Muscle layer of duodenum (tissue), 2 donors: Measurements from ENCODE around the gene JAML.

Experiments
- H3K27ac ChIP-seq: one replicate; pipeline ENCODE4 v1.7.0; 2013; ENCODE audit warnings: mild to moderate bottlenecking, low read length
- H3K27me3 ChIP-seq: one replicate; pipeline ENCODE4 v1.7.0; 2013; ENCODE audit warnings: low read depth, mild to moderate bottlenecking, control low read depth, low read length
- H3K36me3 ChIP-seq, 2 donors: one replicate each; pipeline ENCODE4 v1.7.0; 2013; ENCODE audit warnings: low read length in 2 of 2, control low read depth in 1 of 2, mild to moderate bottlenecking in 1 of 2; ENCODE audit not compliant: insufficient read depth in 2 of 2, control insufficient read depth in 1 of 2
- H3K4me1 ChIP-seq, 2 donors: one replicate each; pipeline ENCODE4 v1.7.0; 2013; ENCODE audit warnings: low read length in 2 of 2, mild to moderate bottlenecking in 2 of 2, control low read depth in 1 of 2, moderate library complexity in 1 of 2; ENCODE audit not compliant: insufficient read depth in 2 of 2, control insufficient read depth in 1 of 2
- H3K4me3 ChIP-seq, 2 donors: one replicate each; pipeline ENCODE4 v1.7.0; 2013; ENCODE audit warnings: low read length in 2 of 2, low read depth in 1 of 2, mild to moderate bottlenecking in 1 of 2
- H3K9me3 ChIP-seq, 2 donors: one replicate each; pipeline ENCODE4 v1.7.0; 2013; ENCODE audit warnings: low read length in 2 of 2, control low read depth in 1 of 2, mild to moderate bottlenecking in 1 of 2; ENCODE audit not compliant: control insufficient read depth in 1 of 2
- donor health status: healthy.

JAML gene

GRCh38 chr11:118252688-118253087 is 27.9 kb upstream of the JAML start:
- Histone ChIP-seq H3K27ac (peak overlapping the region; percentile 96), H3K4me3 (peak overlapping the region; percentile 92 to 95), H3K4me1 (peaks cover 4 to 8% of the 10 kb centered on the region in 2 donors), H3K27me3 (no peaks in the 10 kb centered on the region), H3K36me3 (no peaks in the 10 kb centered on the region), H3K9me3 (no peaks in the 10 kb centered on the region)

- Histone ChIP-seq H3K4me3 (peak within 1 kb of the TSS; percentile 92 to 95), H3K27me3 (no peaks in the 10 kb centered on the region), H3K9me3 (no peaks in the 10 kb centered on the region), H3K27ac (peak within 1 kb of the TSS; percentile 96), H3K36me3 (no peaks in the 10 kb centered on the region), H3K4me1 (peaks cover 4 to 8% of the 10 kb centered on the region in 2 donors)
These were observed 27.2 kb upstream of the JAML start, which contains the start of gene MPZL3 for GRCh38 chr11:118251858-118252652. TSS of gene MPZL3 (minus strand) at chr11:118252365. CDS start at chr11:118252294, 71 bp downstream.

GRCh38 chr11:118247041-118247440 is 22.2 kb upstream of the JAML start:
- Histone ChIP-seq H3K27me3 (no peaks in the 10 kb centered on the region), H3K4me3 (no peak overlapping the region), H3K27ac (no peak overlapping the region), H3K36me3 (no peaks in the 10 kb centered on the region), H3K9me3 (no peaks in the 10 kb centered on the region), H3K4me1 (no peaks in the 10 kb centered on the region)

GRCh38 chr11:118245936-118246562 is 21.2 kb upstream of the JAML start:
- no peak overlapping the region for H3K4me3 ChIP-seq
- no peaks in the 10 kb centered on the region for H3K36me3 ChIP-seq
- H3K4me1 ChIP-seq: no peaks in the 10 kb centered on the region
- H3K9me3 ChIP-seq: no peaks in the 10 kb centered on the region
- no peaks in the 10 kb centered on the region for H3K27me3 ChIP-seq
- no peak overlapping the region for H3K27ac ChIP-seq

- Histone ChIP-seq H3K9me3 (no peaks in the 10 kb centered on the region), H3K36me3 (no peaks in the 10 kb centered on the region), H3K27me3 (no peaks in the 10 kb centered on the region), H3K4me3 (no peak overlapping the region), H3K27ac (no peak overlapping the region), H3K4me1 (no peaks in the 10 kb centered on the region)
These were observed 19.4 kb upstream of the JAML start for GRCh38 chr11:118243993-118244762.

GRCh38 chr11:118243161-118243560 is 18.4 kb upstream of the JAML start:
- Histone ChIP-seq H3K9me3 (no peaks in the 10 kb centered on the region), H3K27me3 (no peaks in the 10 kb centered on the region), H3K4me1 (no peaks in the 10 kb centered on the region), H3K27ac (no peak overlapping the region), H3K36me3 (no peaks in the 10 kb centered on the region), H3K4me3 (no peak overlapping the region)

- H3K27me3 ChIP-seq: no peaks in the 10 kb centered on the region
- H3K4me1 ChIP-seq: no peaks in the 10 kb centered on the region
- no peak overlapping the region for H3K4me3 ChIP-seq
- peak overlapping the region; percentile 16 for H3K27ac ChIP-seq
- no peaks in the 10 kb centered on the region for H3K36me3 ChIP-seq
- H3K9me3 ChIP-seq: no peaks in the 10 kb centered on the region
These were observed 16.9 kb upstream of the JAML start for GRCh38 chr11:118241764-118242098.

GRCh38 chr11:118240999-118241763 is 16.4 kb upstream of the JAML start:
- Histone ChIP-seq H3K27ac (peak overlapping the region; percentile 73), H3K9me3 (no peaks in the 10 kb centered on the region), H3K27me3 (no peaks in the 10 kb centered on the region), H3K4me3 (no peak overlapping the region), H3K36me3 (no peaks in the 10 kb centered on the region), H3K4me1 (no peaks in the 10 kb centered on the region)

- Histone ChIP-seq H3K4me3 (no peak overlapping the region), H3K27me3 (no peaks in the 10 kb centered on the region), H3K4me1 (no peaks in the 10 kb centered on the region), H3K9me3 (no peaks in the 10 kb centered on the region), H3K27ac (peak overlapping the region; percentile 21), H3K36me3 (no peaks in the 10 kb centered on the region)
These were observed 14.8 kb upstream of the JAML start for GRCh38 chr11:118239509-118240205.

- no peak overlapping the region for H3K27ac ChIP-seq
- no peaks in the 10 kb centered on the region for H3K36me3 ChIP-seq
- no peaks in the 10 kb centered on the region for H3K4me1 ChIP-seq
- H3K27me3 ChIP-seq: no peaks in the 10 kb centered on the region
- no peaks in the 10 kb centered on the region for H3K9me3 ChIP-seq
- no peak overlapping the region for H3K4me3 ChIP-seq
These were observed 14.1 kb upstream of the JAML start for GRCh38 chr11:118238929-118239328.
